ENCODE results near the gene EXOSC1.

- TF ChIP-seq CTCF (conservative IDR thresholded peaks at IDR 0.05; ENCODE audit: low read depth, low read length): no peak
- TF ChIP-seq EZH2 (IDR thresholded peaks at IDR 0.05; ENCODE audit: low read length, unreplicated experiment): no peak
- no peak for TF ChIP-seq EZH2phosphoT487 (IDR thresholded peaks at IDR 0.05; ENCODE audit: borderline replicate concordance, low read length)
Measured at GRCh38 chr10:97481071-97481470, 35.3 kb upstream of the EXOSC1 start.

Measured in PC-3 (cell line).